ENCODE data around the gene LBHD2.
"Not testable (repeated sequence)": the region's sequence is repeated elsewhere in the genome, so short reads cannot be mapped to it uniquely, and the experiment has no call there.

LBHD2 gene

DNA sequence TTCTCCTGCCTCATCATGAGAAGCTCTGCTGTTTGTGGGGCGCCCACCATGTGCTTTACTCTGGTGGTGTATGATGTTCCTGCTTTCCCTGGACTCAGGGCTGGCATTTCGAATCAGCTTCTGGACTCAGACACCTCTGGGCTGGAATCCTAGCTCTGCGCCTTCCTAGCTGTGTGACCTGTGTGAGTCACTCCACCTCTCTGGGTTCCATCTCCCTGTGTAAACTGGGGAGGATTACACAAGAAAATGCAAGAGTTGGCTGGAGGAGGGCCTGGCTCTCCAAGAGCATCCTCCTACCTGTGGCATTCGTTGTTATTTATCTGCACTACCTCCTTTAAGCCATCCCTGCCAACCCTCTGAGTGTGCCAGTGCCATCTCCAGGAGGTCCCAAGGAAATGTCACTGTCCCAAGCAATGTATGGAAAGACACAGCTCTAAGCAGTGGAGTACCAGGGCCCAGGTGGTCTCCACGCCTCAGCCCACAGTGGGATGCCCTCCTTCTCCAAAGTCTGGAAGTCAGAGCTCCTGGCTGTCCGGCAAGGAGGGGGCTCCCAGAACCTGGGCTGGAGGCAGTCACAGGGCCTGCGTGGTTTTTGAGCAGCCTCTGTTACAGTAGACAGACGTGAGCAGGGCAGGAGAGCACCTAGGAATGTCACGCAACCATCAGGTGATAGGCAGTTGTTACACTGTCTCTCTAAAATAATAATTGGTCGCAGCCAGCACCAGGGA is 32.0 kb downstream of the LBHD2 start:
- H3K4me2 ChIP-seq = peak overlapping the region in 10 of 11 experiments; percentile 7 to 92 (median 80); a peak in 20 of 22 replicates
- no peak for TF ChIP-seq Cebpa-rat (IDR thresholded peaks at IDR 0.05)
- H3K9ac ChIP-seq = no peak overlapping the region
- H3K36me3 ChIP-seq = no peaks in the 10 kb centered on the region
- no peaks in the 10 kb centered on the region for H3K9me3 ChIP-seq (replicated peaks in 1 of 11)
- peaks cover 95 to 100% (median 99%) of the 10 kb centered on the region in 10 experiments for H3K4me1 ChIP-seq
- H4K20me1 ChIP-seq = no peaks in the 10 kb centered on the region
- no peak overlapping the region for H3K4me3 ChIP-seq
- H3K27me3 ChIP-seq = no peaks in the 10 kb centered on the region
- peak overlapping the region in 4 of 11 experiments; percentile 9 to 48 (median 22); a peak in 6 of 22 replicates for H3K27ac ChIP-seq

DNA sequence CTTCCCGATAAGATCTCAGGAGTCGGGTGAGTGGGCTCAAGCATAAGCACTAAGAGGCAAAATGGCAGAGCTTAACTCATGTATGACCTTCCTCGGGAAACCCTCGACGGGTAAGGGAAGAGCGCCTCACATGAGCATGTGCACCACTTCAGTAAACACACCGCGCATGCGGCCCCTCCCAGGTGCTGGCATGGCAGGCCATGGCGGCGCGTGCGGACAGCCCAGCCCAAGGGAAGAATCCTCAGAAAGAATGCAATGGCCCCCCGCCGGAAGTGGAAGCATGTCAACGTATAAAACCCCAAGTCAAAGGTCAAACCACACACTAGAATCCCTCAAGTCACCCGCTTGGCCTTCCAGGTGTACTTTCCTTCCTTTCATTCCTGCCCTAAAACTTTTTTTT is 32.6 kb downstream of the LBHD2 start:
- no peak for TF ChIP-seq Cebpa-rat (IDR thresholded peaks at IDR 0.05)
- no peak overlapping the region for H3K9ac ChIP-seq
- H3K4me3 ChIP-seq = no peak overlapping the region
- no peaks in the 10 kb centered on the region for H3K9me3 ChIP-seq (replicated peaks in 1 of 11)
- no peaks in the 10 kb centered on the region for H3K36me3 ChIP-seq
- no peaks in the 10 kb centered on the region for H4K20me1 ChIP-seq
- H3K27ac ChIP-seq = peak overlapping the region in 3 of 11 experiments; percentile 20 to 48 (median 25); a peak in 5 of 22 replicates
- H3K4me1 ChIP-seq = peaks cover 95 to 100% (median 99%) of the 10 kb centered on the region in 10 experiments
- peak overlapping the region in 8 of 11 experiments; percentile 10 to 84 (median 68); a peak in 12 of 22 replicates for H3K4me2 ChIP-seq
- H3K27me3 ChIP-seq = no peaks in the 10 kb centered on the region

DNA sequence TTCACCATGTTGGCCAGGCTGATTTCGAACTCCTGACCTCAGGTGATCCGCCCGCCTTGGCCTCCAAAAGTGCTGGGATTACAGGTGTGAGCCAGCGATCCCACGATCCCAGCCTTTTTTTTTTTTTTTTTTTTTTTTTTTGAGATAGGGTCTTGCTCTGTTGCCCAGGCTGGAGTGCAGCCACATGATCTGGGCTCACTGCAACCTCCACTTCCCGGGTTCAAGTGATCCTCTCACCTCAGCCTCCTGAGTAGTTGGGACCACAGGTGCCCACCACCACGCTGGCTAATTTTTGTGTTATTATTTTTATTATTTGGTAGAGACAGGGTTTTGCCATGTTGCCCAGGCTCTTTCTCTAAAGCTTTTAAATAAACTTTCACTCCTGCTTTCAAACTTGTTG is 33.5 kb downstream of the LBHD2 start:
- Histone ChIP-seq H3K27ac (peak overlapping the region in 8 of 11 experiments; percentile 13 to 64 (median 44); a peak in 10 of 22 replicates), H3K9ac (0 out of 22 replicates have a peak overlapping the region, but pooled peaks of 1 of the 11 experiments have one; percentile 38), H3K4me1 (peaks cover 94 to 100% (median 99%) of the 10 kb centered on the region in 10 experiments), H3K4me2 (peak overlapping the region; percentile 34 to 83 (median 57); a peak in 20 of 22 replicates)
- H4K20me1 ChIP-seq; H3K9me3 ChIP-seq (replicated peaks in 1 of 11); H3K4me3 ChIP-seq; H3K27me3 ChIP-seq; H3K36me3 ChIP-seq: not testable (repeated sequence)

DNA sequence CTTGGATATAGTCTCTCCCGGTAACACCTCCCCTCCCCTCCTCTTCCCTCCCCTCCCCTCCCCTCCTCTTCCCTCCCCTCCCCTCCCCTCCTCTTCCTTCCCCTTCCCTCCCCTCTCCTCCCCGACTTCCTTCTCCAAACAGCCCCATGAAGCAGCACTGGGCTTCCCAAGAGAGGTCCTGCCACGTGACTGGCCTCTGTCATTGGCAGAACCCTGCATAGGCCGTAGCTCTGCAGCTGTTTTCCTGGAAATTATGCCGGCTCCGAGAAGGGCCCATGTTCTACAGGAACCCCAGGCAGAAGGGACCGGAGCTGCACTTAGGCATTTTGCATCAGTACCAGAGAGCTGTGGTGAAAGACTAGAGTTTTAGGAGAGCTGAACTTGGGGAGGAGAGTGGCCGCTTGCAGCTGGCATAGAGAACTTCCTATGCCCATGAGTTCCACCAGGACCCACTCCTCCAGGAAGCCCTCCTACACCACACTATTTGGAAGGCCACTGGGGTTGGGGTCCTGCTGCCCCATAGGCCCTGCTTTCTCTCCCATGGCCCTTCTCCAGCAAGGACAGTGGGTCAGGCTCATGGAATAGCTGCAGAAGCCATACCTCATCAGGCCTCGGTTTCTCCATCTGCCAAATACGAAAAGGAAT is 34.1 kb downstream of the LBHD2 start:
- Histone ChIP-seq H3K36me3 (no peaks in the 10 kb centered on the region), H3K9me3 (replicated peaks in 1 of 11) (no peaks in the 10 kb centered on the region), H3K4me3 (peak overlapping the region in 5 of 10 experiments; percentile 15 to 55 (median 21); a peak in 6 of 20 replicates), H3K4me2 (peak overlapping the region; percentile 81 to 100 (median 98)), H3K4me1 (peaks cover 93 to 99% (median 98%) of the 10 kb centered on the region in 10 experiments), H3K9ac (peak overlapping the region; percentile 30 to 73 (median 67); a peak in 18 of 22 replicates), H3K27me3 (no peaks in the 10 kb centered on the region), H4K20me1 (no peaks in the 10 kb centered on the region), H3K27ac (peak overlapping the region; percentile 56 to 98 (median 95))
- no peak for TF ChIP-seq Cebpa-rat (IDR thresholded peaks at IDR 0.05)

DNA sequence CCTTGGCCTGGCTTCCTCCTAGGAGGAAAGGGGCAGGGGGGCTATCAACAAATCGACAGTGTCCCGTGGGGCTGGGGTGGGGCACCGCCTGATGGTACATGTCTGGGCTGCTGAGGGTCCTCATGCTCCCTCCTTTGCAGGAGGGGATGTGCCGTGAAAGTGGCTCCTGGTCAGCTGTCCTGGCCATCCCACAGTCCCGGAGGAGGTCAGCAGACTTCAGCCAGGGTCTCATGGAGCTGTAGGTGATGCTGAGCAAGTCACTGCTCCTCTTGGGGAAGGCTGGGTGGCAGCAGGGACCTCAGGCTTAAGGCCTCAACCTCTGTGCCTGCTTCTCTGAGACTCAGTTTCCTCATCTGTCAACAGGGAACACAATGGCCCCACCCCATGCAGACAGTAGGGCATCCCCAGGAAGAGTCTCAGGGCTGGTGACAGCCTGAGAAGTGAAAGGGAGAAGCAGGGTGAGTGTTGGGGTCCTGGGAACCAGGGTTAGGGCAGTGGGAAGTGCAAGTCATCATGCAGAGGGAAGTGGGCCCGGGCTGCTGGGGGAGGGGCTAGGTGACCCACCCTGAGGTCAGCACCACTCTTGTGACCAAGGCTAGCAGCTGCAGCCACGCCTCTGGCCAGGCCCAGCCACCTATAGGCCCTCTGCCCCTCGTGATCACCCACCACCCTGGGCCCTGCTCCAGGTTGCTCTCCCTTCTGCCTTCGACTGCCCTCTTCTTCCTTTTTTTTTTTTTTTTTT is 34.8 kb downstream of the LBHD2 start:
- Histone ChIP-seq H3K27me3 (no peaks in the 10 kb centered on the region), H3K36me3 (no peaks in the 10 kb centered on the region), H3K4me2 (peak overlapping the region; percentile 81 to 100 (median 98)), H3K4me3 (peak overlapping the region in 5 of 10 experiments; percentile 15 to 55 (median 21); a peak in 6 of 20 replicates), H3K9ac (peak overlapping the region; percentile 30 to 73 (median 67); a peak in 20 of 22 replicates), H3K27ac (peak overlapping the region; percentile 56 to 98 (median 95)), H3K9me3 (replicated peaks in 1 of 11) (no peaks in the 10 kb centered on the region), H4K20me1 (peaks cover 0 to 2% (median 0%) of the 10 kb centered on the region in 11 experiments; a peak in 2 of 22 replicates), H3K4me1 (peaks cover 86 to 94% (median 92%) of the 10 kb centered on the region in 10 experiments)
- no peak for TF ChIP-seq Cebpa-rat (IDR thresholded peaks at IDR 0.05)

DNA sequence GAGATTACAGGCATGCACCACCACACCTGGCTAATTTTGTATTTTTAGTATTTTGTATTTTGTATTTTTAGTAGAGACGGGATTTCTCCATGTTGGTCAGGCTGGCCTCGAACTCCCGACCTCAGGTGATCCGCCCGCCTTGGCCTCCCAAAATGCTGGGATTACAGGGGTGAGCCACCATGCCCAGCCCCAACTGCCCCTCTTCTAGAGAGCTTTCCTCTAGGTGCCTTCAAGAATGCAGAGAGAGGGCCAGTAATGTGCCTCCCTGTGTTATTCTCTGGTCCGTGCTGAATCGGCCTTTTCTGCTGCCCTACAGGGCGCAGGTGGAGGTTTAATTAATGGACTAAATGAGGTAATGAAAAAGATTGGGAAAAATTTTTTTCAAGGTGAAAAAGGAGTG is 35.5 kb downstream of the LBHD2 start:
- not testable (repeated sequence) for H3K27me3 ChIP-seq; H4K20me1 ChIP-seq; H3K4me3 ChIP-seq; H3K36me3 ChIP-seq; H3K9me3 ChIP-seq (replicated peaks in 1 of 11)
- Histone ChIP-seq H3K27ac (peak overlapping the region in 10 of 11 experiments; percentile 69 to 98 (median 95); a peak in 18 of 22 replicates), H3K4me1 (peaks cover 82 to 94% (median 92%) of the 10 kb centered on the region in 10 experiments), H3K4me2 (peak overlapping the region; percentile 81 to 100 (median 98)), H3K9ac (peak overlapping the region in 5 of 11 experiments; percentile 58 to 73 (median 71); a peak in 10 of 22 replicates)

DNA sequence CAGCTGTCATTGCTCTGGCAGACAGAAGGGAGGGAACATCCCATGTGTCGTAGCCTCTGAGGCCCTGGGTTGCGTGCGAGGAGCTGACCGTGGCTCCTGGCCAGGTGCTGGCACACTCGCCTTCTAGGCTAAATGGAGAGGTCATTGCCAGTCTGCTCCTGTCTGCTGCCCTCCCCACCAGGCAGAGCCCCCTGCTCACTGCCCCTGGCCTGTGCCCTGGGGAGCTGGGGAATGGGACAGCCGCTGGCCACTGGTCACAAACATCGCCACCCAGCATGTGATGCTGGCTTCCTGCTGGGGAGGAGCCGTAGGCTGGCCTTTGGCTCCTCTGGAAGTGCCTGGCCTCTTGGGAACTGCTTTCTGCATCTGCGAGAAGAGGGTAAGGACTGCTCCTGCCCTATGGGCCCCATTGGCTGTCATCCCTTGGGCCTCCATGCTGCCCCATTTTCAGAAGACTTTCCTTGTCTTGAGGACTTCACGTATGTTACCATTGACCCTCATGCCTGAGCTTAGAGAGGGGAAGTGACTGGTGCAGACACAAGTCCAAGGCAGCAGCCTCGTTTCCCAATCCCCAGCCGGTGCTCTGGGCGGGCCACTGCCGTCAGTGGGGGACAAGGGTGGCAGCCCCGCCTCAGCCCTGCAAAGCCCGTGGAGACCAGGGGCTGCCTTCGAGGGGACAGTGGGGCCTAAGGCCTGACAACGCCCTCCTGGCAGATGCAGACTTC is 37.3 kb downstream of the LBHD2 start:
- Histone ChIP-seq H3K27ac (peak overlapping the region; percentile 6 to 98 (median 95); a peak in 20 of 22 replicates), H3K9me3 (replicated peaks in 1 of 11) (no peaks in the 10 kb centered on the region), H4K20me1 (peaks cover 14 to 26% (median 24%) of the 10 kb centered on the region in 11 experiments; a peak in 21 of 22 replicates), H3K4me2 (peak overlapping the region; percentile 89 to 100 (median 98)), H3K27me3 (no peaks in the 10 kb centered on the region), H3K9ac (peak overlapping the region in 9 of 11 experiments; percentile 18 to 96 (median 93); a peak in 16 of 22 replicates), H3K4me3 (peak overlapping the region in 3 of 10 experiments; percentile 6 to 31 (median 31); a peak in 4 of 20 replicates), H3K36me3 (peaks cover 3 to 18% (median 9%) of the 10 kb centered on the region in 11 experiments; a peak in 20 of 22 replicates), H3K4me1 (peaks cover 83 to 92% (median 90%) of the 10 kb centered on the region in 10 experiments)
- no peak for TF ChIP-seq Cebpa-rat (IDR thresholded peaks at IDR 0.05)

Measured in BLaER1 treated with 17β-estradiol and CSF1 and Interleukin-3, amounts not matched to agents 10 nM and 100 nM (cell line).